Omental fat pad (tissue), 4 donors: ENCODE measurements around the gene GAS7. TPM values are rescaled to one million over a fixed set of nuclear protein-coding genes. Genes with fewer than 3 reads are reported as not detected.

ENCODE experiments used
- ATAC-seq: fragments of 150-250 bp; one replicate; pipeline ENCODE4 v1.9.1; 2016; ENCODE audit warnings: mild to moderate bottlenecking, moderate library complexity; ENCODE audit not compliant: low FRiP score
- DNase-seq: peaks from one replicate; pipeline ENCODE4 v3.0.0-alpha.2; 2019; ENCODE audit warnings: low spot score
- CTCF ChIP-seq, 3 donors: fragments of 450-650 bp; IDR thresholded peaks; one replicate each; pipeline ENCODE4 v1.5.1; 2016 to 2017; ENCODE audit warnings: antibody characterized with exemption in 3 of 3, mild to moderate bottlenecking in 3 of 3, moderate library complexity in 2 of 3
- total RNA-seq, 4 donors: library from RNA; depleted of rRNA; stranded (reverse); fragments of >200 nt; gene quantifications; one replicate each; pipeline ENCODE4 v1.1.0, GENCODE V29; 2016

GAS7 gene
- total RNA-seq, 4 donors from 2014 or later = 36.4 to 148 (median 52.7) TPM

GRCh38 chr17:10050597-10051101 lies 147.8 kb downstream of the GAS7 start:
- DNase-seq (no peak), ATAC-seq (no peak)
- no peak for TF ChIP-seq CTCF (IDR thresholded peaks at IDR 0.05)

- TF ChIP-seq CTCF (IDR thresholded peaks at IDR 0.05) = no peak
- no peak for ATAC-seq
- no peak for DNase-seq
These were observed 149.6 kb downstream of the GAS7 start for GRCh38 chr17:10048629-10049350.

- no peak for DNase-seq
- no peak for ATAC-seq
- TF ChIP-seq CTCF (IDR thresholded peaks at IDR 0.05) = no peak
These were observed 151.3 kb downstream of the GAS7 start for GRCh38 chr17:10046786-10047785.

- ATAC-seq (no peak), DNase-seq (no peak)
- no peak for TF ChIP-seq CTCF (IDR thresholded peaks at IDR 0.05)
These were observed 152.3 kb downstream of the GAS7 start for GRCh38 chr17:10045871-10046658.

- ATAC-seq = peak; percentile 75
These were observed 155.7 kb downstream of the GAS7 start for GRCh38 chr17:10042589-10043244.

More at GRCh38 chr17:10042589-10043244, 155.7 kb downstream of the GAS7 start:
- no peak for DNase-seq
- TF ChIP-seq CTCF (IDR thresholded peaks at IDR 0.05) = no peak
